ENCODE data around the gene CYTH1. TPM values are rescaled to one million over a fixed set of nuclear protein-coding genes. Genes with fewer than 3 reads are reported as not detected.

CYTH1 gene
- 40.8 to 46.5 TPM (median 43.4 TPM) in 5 replicates for total RNA-seq (2022; extraction: Qiagen RNA extraction; ENCODE audit: low read depth)

GRCh38 chr17:78781893-78782304 is at the start of gene CYTH1:
Gene CYTH1, minus strand, starts transcription at chr17:78782273. Its CDS starts 50 bp downstream, at chr17:78782223.

Other genes starting within 250 kb of the CYTH1 start
- gene DNAH17, start 204.9 kb downstream of the CYTH1 start, total RNA-seq (2022; extraction: Qiagen RNA extraction; ENCODE audit: low read depth): 1.4 to 2.6 TPM (median 1.5 TPM) in 5 replicates
- 54.2 to 64.1 TPM (median 59.5 TPM) in 5 replicates for gene USP36, start 58.5 kb upstream of the CYTH1 start, total RNA-seq (2022; extraction: Qiagen RNA extraction; ENCODE audit: low read depth)
- gene CEP295NL, start 120.9 kb upstream of the CYTH1 start, total RNA-seq (2022; extraction: Qiagen RNA extraction; ENCODE audit: low read depth): 0.38 to 0.56 TPM (median 0.48 TPM) in 5 replicates
- gene TIMP2, start 143.1 kb upstream of the CYTH1 start, total RNA-seq (2022; extraction: Qiagen RNA extraction; ENCODE audit: low read depth): 179 to 232 TPM (median 198 TPM) in 5 replicates
- 72.5 to 90.1 TPM (median 82.0 TPM) in 5 replicates for gene LGALS3BP, start 197.7 kb upstream of the CYTH1 start, total RNA-seq (2022; extraction: Qiagen RNA extraction; ENCODE audit: low read depth)
- 81.2 to 92.2 TPM (median 88.3 TPM) in 5 replicates for gene CANT1, start 227.5 kb upstream of the CYTH1 start, total RNA-seq (2022; extraction: Qiagen RNA extraction; ENCODE audit: low read depth)
- 35.4 to 45.3 TPM (median 37.4 TPM) in 5 replicates for gene C1QTNF1, start 241.9 kb upstream of the CYTH1 start, total RNA-seq (2022; extraction: Qiagen RNA extraction; ENCODE audit: low read depth)